Liver (tissue), 9 donors: ENCODE measurements around the gene RNF144B. TPM values are rescaled to one million over a fixed set of nuclear protein-coding genes. Genes with fewer than 3 reads are reported as not detected.

Experiments
- DNase-seq: peaks from one replicate; pipeline ENCODE4 v3.0.0-alpha.2; 2017; ENCODE audit warnings: low spot score
- H3K27ac ChIP-seq, 2 donors: one replicate each; pipeline ENCODE4 v1.7.0; 2013; ENCODE audit warnings: inconsistent platforms in 2 of 2, low read length in 2 of 2, control low read depth in 1 of 2, low read depth in 1 of 2, mild to moderate bottlenecking in 1 of 2
- H3K27me3 ChIP-seq, 4 donors: one replicate each; pipeline versions ENCODE4 v1.6.1 to v1.7.0; 2013; ENCODE audit warnings: low read length in 3 of 4, inconsistent platforms in 1 of 4, mild to moderate bottlenecking in 1 of 4, moderate library complexity in 1 of 4; ENCODE audit not compliant: control insufficient read depth in 4 of 4, insufficient read depth in 4 of 4
- H3K36me3 ChIP-seq, 4 donors: one replicate each; pipeline versions ENCODE4 v1.6.1 to v1.7.0; 2013; ENCODE audit warnings: low read length in 3 of 4, mild to moderate bottlenecking in 3 of 4, low read depth in 1 of 4, moderate library complexity in 1 of 4; ENCODE audit not compliant: control insufficient read depth in 4 of 4, insufficient read depth in 3 of 4
- H3K4me1 ChIP-seq, 4 donors: one replicate each; pipeline versions ENCODE4 v1.6.1 to v1.7.0; 2013; ENCODE audit warnings: low read length in 3 of 4, mild to moderate bottlenecking in 3 of 4, moderate library complexity in 1 of 4; ENCODE audit not compliant: control insufficient read depth in 4 of 4, insufficient read depth in 4 of 4
- H3K4me3 ChIP-seq, 3 donors: one replicate each; pipeline versions ENCODE4 v1.6.1 to v1.7.0; 2013; ENCODE audit warnings: low read length in 3 of 3, control low read depth in 1 of 3, low read depth in 1 of 3, mild to moderate bottlenecking in 1 of 3
- H3K9ac ChIP-seq, 2 donors: one replicate each; pipeline ENCODE4 v1.7.0; 2013; ENCODE audit warnings: low read length in 2 of 2, mild to moderate bottlenecking in 2 of 2, moderate library complexity in 2 of 2, control low read depth in 1 of 2, low read depth in 1 of 2
- H3K9me3 ChIP-seq, 4 donors: one replicate each; pipeline versions ENCODE4 v1.6.1 to v1.7.0; 2013; ENCODE audit warnings: low read length in 3 of 4; ENCODE audit not compliant: control insufficient read depth in 4 of 4
- EGR1 ChIP-seq, 2 donors: IDR thresholded peaks; 2 replicates each; pipeline ENCODE4 v1.6.1; 2016 to 2018; ENCODE audit warnings: antibody characterized with exemption in 2 of 2, low read depth in 2 of 2
- FOXA1 ChIP-seq: IDR thresholded peaks from 2 replicates; pipeline ENCODE4 v1.6.1; 2016; ENCODE audit warnings: antibody characterized with exemption
- FOXA2 ChIP-seq: IDR thresholded peaks from 2 replicates; pipeline ENCODE4 v1.6.1; 2016; ENCODE audit warnings: antibody characterized with exemption
- GABPA ChIP-seq, 2 donors: IDR thresholded peaks in 1 of 2; conservative IDR thresholded peaks in 1 of 2; 2 replicates each; pipeline ENCODE4 v1.6.1; 2016; ENCODE audit warnings: antibody characterized with exemption in 2 of 2, mild to moderate bottlenecking in 1 of 2, moderate library complexity in 1 of 2
- HNF4A ChIP-seq, 2 donors: conservative IDR thresholded peaks; 2 replicates each; pipeline ENCODE4 v1.6.1; 2016; ENCODE audit warnings: antibody characterized with exemption in 2 of 2, mild to moderate bottlenecking in 2 of 2
- JUND ChIP-seq, 2 donors: IDR thresholded peaks; 2 replicates each; pipeline ENCODE4 v1.6.1; 2016; ENCODE audit warnings: antibody characterized with exemption in 2 of 2
- NR2F2 ChIP-seq: IDR thresholded peaks from 2 replicates; pipeline ENCODE4 v1.6.1; 2016; ENCODE audit warnings: antibody characterized with exemption
- RAD21 ChIP-seq, 2 donors: IDR thresholded peaks; 2 replicates each; pipeline ENCODE4 v1.6.1; 2016; ENCODE audit warnings: antibody characterized with exemption in 2 of 2, mild to moderate bottlenecking in 2 of 2
- RXRA ChIP-seq, 2 donors: IDR thresholded peaks; 2 replicates each; pipeline ENCODE4 v1.6.1; 2017 to 2018; ENCODE audit warnings: antibody characterized with exemption in 2 of 2, mild to moderate bottlenecking in 1 of 2
- SP1 ChIP-seq: IDR thresholded peaks from 2 replicates; pipeline ENCODE4 v1.6.1; 2018; ENCODE audit warnings: antibody characterized with exemption, mild to moderate bottlenecking
- TAF1 ChIP-seq: conservative IDR thresholded peaks from 2 replicates; pipeline ENCODE4 v1.6.1; 2016; ENCODE audit warnings: antibody characterized with exemption, mild to moderate bottlenecking
- YY1 ChIP-seq: IDR thresholded peaks from 2 replicates; pipeline ENCODE4 v1.6.1; 2016; ENCODE audit warnings: antibody characterized with exemption, mild to moderate bottlenecking
- WGBS: extraction: QIAGEN DNeasy Blood & Tissue Kit; methylation state at CpG from one replicate; pipeline ENCODE4 v1.1.7; 2013; 5-methylcytosine and 5-hydroxymethylcytosine counted together
- polyA plus RNA-seq, 2 donors: library from polyadenylated mRNA; stranded (reverse) in 1 of 2; unstranded in 1 of 2; fragments of 200-250 nt in 1 of 2; fragments of >200 nt in 1 of 2; fragmentation: Nextera tagmentation in 1 of 2; extraction: Ambion mirVana in 1 of 2; gene quantifications; one replicate each; pipeline versions ENCODE4 v1.2.1 to v1.2.3, GENCODE V29; 2013 to 2015
- total RNA-seq, 2 donors: library from RNA; depleted of rRNA; stranded (reverse); fragments of >200 nt; gene quantifications; one replicate each; pipeline ENCODE4 v1.2.3, GENCODE V29; 2014
- TF ChIP-seq, protein P1 (sequence below): IDR thresholded peaks from 2 replicates; pipeline ENCODE4 v1.6.1; 2016; ENCODE audit warnings: antibody characterized with exemption
- TF ChIP-seq, protein P2 (sequence below): IDR thresholded peaks from 2 replicates; pipeline ENCODE4 v1.6.1; 2016; ENCODE audit warnings: antibody characterized with exemption
- TF ChIP-seq, protein P3 (sequence below): IDR thresholded peaks from 2 replicates; pipeline ENCODE4 v1.6.1; 2016; ENCODE audit warnings: antibody characterized with exemption, mild to moderate bottlenecking
- TF ChIP-seq, protein P4 (sequence below): fragments of 150-350 bp; IDR thresholded peaks from 2 replicates; pipeline ENCODE4 v1.5.1; 2017; ENCODE audit warnings: improper control_type of control experiment, low read depth, low read length; ENCODE audit not compliant: missing input control
- TF ChIP-seq, protein P5 (sequence below): IDR thresholded peaks from 2 replicates; pipeline ENCODE4 v1.6.1; 2016; ENCODE audit warnings: antibody characterized with exemption
- donor health status: healthy.
- donor health status: healthy.
- donor health status: healthy.
- donor health status: healthy.
- donor health status: healthy.

The RNF144B gene
- total and polyA plus RNA-seq, 4 donors: 3.0 to 15.1 (median 7.6) TPM

DNA sequence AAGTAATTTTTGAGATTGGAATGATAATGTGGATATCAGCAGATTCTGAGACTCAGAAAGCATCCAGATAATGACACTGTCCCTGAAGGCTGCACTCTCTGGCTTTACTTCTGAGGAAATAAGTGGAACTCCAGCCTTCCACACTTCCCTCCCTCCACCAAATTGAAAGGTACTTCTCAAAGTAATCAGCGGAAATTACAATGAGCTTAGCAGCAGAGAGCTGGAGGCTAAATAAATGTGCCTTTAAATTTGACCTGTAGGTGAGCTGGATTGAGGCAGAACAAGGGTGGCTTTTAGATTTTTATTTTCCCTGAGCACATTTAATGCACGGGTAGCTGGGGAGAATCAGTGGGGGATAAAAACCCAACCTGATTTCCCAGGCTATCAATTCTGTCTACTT, 39.3 kb upstream of the RNF144B start:
- Histone ChIP-seq H3K27me3 (no peaks in the 10 kb centered on the region), H3K4me1 (no peaks in the 10 kb centered on the region), H3K36me3 (no peaks in the 10 kb centered on the region), H3K27ac (no peak overlapping the region), H3K9ac (no peak overlapping the region), H3K4me3 (no peak overlapping the region), H3K9me3 (no peaks in the 10 kb centered on the region)
- DNase-seq: no peak
- no peak for TF ChIP-seq HNF4A (conservative IDR thresholded peaks at IDR 0.05)
- TF ChIP-seq, protein P1, sequence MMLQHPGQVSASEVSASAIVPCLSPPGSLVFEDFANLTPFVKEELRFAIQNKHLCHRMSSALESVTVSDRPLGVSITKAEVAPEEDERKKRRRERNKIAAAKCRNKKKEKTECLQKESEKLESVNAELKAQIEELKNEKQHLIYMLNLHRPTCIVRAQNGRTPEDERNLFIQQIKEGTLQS: no peak
- TF ChIP-seq FOXA2: no peak
- TF ChIP-seq, protein P2, sequence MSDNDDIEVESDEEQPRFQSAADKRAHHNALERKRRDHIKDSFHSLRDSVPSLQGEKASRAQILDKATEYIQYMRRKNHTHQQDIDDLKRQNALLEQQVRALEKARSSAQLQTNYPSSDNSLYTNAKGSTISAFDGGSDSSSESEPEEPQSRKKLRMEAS: no peak
- no peak for TF ChIP-seq GABPA (IDR thresholded peaks at IDR 0.05 in 1 of 2, conservative IDR thresholded peaks at IDR 0.05 in 1 of 2)
- WGBS: 73% methylated on average over 2 of the region's 2 CpGs

DNA sequence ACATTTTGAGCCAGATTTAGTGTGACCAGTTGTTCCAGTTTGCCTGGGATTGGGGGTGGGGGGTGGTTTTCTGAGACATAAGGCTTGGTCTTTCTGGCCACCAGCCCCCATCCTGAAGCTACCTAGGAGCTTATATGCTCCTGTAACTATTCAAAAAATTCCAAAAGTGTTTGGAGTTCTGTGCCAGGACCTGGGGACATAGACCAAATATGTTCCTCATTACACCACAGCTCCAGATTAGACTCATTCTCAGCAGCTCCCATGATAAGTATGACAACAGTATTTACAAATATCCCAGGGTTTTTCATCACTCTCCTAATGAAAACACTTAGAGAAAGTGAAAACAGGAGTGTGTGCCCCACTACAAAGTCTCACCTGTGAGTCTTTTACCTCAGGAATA, 37.8 kb upstream of the RNF144B start:
- Histone ChIP-seq H3K27me3 (no peaks in the 10 kb centered on the region), H3K9ac (no peak overlapping the region), H3K4me1 (no peaks in the 10 kb centered on the region), H3K36me3 (no peaks in the 10 kb centered on the region), H3K27ac (no peak overlapping the region), H3K9me3 (no peaks in the 10 kb centered on the region), H3K4me3 (no peak overlapping the region)
- DNase-seq: no peak
- TF ChIP-seq NR2F2 (no peak), GABPA (IDR thresholded peaks at IDR 0.05 in 1 of 2, conservative IDR thresholded peaks at IDR 0.05 in 1 of 2) (no peak), FOXA1 (no peak), FOXA2 (no peak), SP1 (no peak), TAF1 (no peak), YY1 (no peak), RAD21 (IDR thresholded peaks at IDR 0.05) (no peak), EGR1 (IDR thresholded peaks at IDR 0.05; ENCODE audit: low read depth in 2 of 2) (no peak), JUND (IDR thresholded peaks at IDR 0.05) (no peak), RXRA (IDR thresholded peaks at IDR 0.05) (no peak), HNF4A (conservative IDR thresholded peaks at IDR 0.05) (no peak)
- TF ChIP-seq, protein P2: no peak
- TF ChIP-seq, protein P3, sequence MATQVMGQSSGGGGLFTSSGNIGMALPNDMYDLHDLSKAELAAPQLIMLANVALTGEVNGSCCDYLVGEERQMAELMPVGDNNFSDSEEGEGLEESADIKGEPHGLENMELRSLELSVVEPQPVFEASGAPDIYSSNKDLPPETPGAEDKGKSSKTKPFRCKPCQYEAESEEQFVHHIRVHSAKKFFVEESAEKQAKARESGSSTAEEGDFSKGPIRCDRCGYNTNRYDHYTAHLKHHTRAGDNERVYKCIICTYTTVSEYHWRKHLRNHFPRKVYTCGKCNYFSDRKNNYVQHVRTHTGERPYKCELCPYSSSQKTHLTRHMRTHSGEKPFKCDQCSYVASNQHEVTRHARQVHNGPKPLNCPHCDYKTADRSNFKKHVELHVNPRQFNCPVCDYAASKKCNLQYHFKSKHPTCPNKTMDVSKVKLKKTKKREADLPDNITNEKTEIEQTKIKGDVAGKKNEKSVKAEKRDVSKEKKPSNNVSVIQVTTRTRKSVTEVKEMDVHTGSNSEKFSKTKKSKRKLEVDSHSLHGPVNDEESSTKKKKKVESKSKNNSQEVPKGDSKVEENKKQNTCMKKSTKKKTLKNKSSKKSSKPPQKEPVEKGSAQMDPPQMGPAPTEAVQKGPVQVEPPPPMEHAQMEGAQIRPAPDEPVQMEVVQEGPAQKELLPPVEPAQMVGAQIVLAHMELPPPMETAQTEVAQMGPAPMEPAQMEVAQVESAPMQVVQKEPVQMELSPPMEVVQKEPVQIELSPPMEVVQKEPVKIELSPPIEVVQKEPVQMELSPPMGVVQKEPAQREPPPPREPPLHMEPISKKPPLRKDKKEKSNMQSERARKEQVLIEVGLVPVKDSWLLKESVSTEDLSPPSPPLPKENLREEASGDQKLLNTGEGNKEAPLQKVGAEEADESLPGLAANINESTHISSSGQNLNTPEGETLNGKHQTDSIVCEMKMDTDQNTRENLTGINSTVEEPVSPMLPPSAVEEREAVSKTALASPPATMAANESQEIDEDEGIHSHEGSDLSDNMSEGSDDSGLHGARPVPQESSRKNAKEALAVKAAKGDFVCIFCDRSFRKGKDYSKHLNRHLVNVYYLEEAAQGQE: no peak
- TF ChIP-seq, protein P1: no peak
- TF ChIP-seq, protein P4, sequence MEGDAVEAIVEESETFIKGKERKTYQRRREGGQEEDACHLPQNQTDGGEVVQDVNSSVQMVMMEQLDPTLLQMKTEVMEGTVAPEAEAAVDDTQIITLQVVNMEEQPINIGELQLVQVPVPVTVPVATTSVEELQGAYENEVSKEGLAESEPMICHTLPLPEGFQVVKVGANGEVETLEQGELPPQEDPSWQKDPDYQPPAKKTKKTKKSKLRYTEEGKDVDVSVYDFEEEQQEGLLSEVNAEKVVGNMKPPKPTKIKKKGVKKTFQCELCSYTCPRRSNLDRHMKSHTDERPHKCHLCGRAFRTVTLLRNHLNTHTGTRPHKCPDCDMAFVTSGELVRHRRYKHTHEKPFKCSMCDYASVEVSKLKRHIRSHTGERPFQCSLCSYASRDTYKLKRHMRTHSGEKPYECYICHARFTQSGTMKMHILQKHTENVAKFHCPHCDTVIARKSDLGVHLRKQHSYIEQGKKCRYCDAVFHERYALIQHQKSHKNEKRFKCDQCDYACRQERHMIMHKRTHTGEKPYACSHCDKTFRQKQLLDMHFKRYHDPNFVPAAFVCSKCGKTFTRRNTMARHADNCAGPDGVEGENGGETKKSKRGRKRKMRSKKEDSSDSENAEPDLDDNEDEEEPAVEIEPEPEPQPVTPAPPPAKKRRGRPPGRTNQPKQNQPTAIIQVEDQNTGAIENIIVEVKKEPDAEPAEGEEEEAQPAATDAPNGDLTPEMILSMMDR: no peak
- TF ChIP-seq, protein P5, sequence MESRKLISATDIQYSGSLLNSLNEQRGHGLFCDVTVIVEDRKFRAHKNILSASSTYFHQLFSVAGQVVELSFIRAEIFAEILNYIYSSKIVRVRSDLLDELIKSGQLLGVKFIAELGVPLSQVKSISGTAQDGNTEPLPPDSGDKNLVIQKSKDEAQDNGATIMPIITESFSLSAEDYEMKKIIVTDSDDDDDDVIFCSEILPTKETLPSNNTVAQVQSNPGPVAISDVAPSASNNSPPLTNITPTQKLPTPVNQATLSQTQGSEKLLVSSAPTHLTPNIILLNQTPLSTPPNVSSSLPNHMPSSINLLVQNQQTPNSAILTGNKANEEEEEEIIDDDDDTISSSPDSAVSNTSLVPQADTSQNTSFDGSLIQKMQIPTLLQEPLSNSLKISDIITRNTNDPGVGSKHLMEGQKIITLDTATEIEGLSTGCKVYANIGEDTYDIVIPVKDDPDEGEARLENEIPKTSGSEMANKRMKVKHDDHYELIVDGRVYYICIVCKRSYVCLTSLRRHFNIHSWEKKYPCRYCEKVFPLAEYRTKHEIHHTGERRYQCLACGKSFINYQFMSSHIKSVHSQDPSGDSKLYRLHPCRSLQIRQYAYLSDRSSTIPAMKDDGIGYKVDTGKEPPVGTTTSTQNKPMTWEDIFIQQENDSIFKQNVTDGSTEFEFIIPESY: no peak
